GM12872 (cell line): ENCODE results near the gene USP1.

Source experiments
- TF ChIP-seq, protein P1 (sequence below): IDR thresholded peaks from 3 replicates; pipeline ENCODE4 v1.5.1; 2011; ENCODE audit warnings: low read depth, mild to moderate bottlenecking, low read length, moderate library complexity; ENCODE audit not compliant: insufficient read depth

The USP1 gene

DNA sequence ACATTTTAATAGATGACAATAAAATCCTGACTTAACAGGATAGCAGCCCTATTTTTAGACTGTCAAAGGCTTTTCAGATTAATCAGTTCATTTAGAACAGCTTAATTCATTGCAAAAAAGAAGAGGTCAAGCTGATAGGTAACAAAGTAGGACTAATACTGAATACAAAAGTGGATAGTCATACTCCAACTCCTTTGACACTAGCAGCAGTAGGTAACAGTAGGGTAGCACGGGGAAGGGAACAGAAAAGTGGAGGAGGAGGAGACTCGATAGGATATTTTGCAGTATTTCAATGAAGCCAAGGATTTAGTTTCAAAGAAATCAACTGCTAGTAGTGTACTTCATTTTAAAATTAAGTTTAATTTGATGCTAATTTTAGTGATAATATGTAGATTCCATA, 51.1 kb downstream of the USP1 start:
- TF ChIP-seq, protein P1, sequence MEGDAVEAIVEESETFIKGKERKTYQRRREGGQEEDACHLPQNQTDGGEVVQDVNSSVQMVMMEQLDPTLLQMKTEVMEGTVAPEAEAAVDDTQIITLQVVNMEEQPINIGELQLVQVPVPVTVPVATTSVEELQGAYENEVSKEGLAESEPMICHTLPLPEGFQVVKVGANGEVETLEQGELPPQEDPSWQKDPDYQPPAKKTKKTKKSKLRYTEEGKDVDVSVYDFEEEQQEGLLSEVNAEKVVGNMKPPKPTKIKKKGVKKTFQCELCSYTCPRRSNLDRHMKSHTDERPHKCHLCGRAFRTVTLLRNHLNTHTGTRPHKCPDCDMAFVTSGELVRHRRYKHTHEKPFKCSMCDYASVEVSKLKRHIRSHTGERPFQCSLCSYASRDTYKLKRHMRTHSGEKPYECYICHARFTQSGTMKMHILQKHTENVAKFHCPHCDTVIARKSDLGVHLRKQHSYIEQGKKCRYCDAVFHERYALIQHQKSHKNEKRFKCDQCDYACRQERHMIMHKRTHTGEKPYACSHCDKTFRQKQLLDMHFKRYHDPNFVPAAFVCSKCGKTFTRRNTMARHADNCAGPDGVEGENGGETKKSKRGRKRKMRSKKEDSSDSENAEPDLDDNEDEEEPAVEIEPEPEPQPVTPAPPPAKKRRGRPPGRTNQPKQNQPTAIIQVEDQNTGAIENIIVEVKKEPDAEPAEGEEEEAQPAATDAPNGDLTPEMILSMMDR = no peak

DNA sequence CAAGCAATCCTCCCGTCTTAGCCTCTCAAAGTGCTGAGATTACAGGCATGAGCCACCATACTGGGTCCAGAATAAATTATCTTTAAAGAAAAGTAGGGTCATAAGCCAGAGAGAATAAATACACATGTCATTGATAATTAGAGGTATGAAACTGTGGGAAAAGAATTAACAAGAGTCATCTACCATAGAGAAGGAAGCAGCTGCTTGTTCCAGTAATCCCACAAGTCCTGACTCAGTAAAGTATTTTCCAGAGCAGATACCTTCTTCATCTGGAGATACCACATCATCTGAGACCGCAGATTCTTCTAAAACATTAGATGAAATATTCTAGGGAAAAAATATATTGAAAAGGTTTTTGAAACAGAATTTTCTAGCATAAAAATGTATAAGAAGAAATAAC, 55.7 kb downstream of the USP1 start:
- TF ChIP-seq, protein P1 = no peak

DNA sequence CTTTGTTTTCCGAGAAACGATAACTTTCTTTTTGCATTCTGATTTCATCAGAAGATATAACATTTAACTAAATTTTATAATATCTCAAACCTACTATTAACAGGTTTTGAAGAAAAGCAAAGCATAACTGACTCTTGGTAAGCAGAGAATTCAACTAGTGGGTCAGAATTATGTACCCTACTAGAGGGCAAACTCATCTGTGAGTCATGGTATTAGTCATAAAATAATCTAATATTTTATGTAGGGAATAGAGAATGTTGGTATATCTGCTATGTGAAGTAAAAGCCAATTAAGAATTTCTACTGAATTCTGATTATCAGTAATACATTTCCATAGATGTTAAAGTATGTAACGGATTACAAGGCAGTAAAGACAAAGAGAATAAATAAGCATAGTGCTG, 56.8 kb downstream of the USP1 start:
- TF ChIP-seq, protein P1 = no peak

DNA sequence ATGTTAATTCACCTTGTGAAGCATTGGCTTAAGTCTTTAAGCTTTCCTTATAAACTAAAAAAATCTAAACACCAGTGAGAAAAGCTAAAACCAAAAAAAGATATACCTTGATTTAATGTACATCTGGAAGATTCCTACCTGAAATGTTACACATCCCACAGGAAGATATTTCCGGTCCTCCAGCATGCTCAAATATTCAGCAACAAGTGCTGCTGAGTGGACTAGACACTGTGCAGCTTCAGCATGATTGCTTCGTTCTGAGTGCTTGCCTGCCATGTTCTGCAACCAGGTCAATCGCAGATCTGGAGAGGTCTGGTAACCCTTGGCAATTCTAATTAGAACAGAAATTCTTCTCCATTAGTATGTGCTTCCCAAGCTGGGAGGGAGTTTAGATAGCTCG, 57.3 kb downstream of the USP1 start:
- TF ChIP-seq, protein P1 = no peak

DNA sequence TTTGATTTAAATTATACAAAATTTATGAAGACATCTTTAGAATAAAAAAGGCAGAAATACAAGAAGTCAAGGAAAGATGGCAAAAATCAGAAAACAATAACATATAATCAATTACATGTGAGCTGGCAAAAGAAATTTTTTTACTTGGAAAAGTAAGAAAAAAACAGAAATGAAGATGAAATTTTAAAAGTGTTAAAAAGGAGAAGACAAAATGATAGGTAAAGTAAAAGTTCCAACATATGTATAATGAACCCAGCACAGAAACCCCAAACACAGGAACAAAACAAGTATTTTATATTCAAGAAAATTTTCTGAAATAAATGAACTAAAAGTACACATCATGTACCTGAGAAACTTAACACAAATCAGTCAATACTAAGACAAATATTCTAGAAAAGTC, 63.4 kb downstream of the USP1 start:
- TF ChIP-seq, protein P1 = no peak
